ENCODE measurements around the gene SAMD4A.

GRCh38 chr14:54789781-54790480 is 223.0 kb downstream of the SAMD4A start:
- no peak for TF ChIP-seq ZNF274 (IDR thresholded peaks at IDR 0.05; ENCODE audit: low read depth, low read length)
- TF ChIP-seq YY1 (IDR thresholded peaks at IDR 0.05; ENCODE audit: insufficient read depth, insufficient read length), result no peak
- TF ChIP-seq SUZ12 (IDR thresholded peaks at IDR 0.05; ENCODE audit: extremely low read depth, insufficient read depth, insufficient read length), result no peak
